ENCODE data around the gene GPX5.

GPX5 gene, protein sequence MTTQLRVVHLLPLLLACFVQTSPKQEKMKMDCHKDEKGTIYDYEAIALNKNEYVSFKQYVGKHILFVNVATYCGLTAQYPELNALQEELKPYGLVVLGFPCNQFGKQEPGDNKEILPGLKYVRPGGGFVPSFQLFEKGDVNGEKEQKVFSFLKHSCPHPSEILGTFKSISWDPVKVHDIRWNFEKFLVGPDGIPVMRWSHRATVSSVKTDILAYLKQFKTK
- total RNA-seq, result 0 to 0.11 (median 0) reads per million in 9 experiments

DNA sequence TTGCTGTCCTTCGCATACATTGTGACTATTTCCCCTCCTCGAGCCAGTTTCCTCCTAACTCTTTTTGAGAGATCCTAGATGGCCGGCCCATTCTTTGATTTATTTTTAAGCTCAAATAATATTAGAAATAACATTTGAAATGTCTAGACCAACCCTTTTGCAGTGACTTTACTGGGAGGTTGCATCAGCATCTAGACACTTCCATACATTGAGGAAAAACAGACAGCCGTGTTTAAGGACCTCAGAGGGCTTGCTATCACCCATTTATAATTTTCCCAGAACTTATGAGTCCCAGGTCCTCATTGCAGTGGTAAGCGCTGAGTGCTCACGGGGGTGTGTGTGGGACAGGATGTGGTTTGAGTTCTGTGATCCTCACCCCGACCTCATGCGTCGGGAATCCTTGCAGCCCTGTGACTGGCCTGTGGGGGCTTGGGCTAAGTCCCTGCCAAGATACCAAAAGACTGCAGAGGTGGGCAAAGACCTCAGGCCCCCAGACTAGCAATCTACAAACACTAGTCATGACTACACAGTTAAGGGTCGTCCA, at the start of gene GPX5:
GPX5 (plus strand) TSS at position 386 of the 544 bp plus-strand sequence; CDS start at position 519, 133 bp downstream.
- ATAC-seq (replicated peaks), result no peak
- Mint-ChIP-seq H3K27ac (no peak within 1 kb of the TSS), H3K4me1 (ENCODE audit: low read depth in 2 of 2) (peaks cover 0 to 4% of the 10 kb centered on the region in 2 donors), H3K4me3 (no peak within 1 kb of the TSS), H3K9me3 (no peaks in the 10 kb centered on the region), H3K36me3 (ENCODE audit: insufficient read depth) (no peaks in the 10 kb centered on the region), H3K27me3 (peaks cover 74 to 89% of the 10 kb centered on the region in 2 donors)
- DNase-seq, result no peak

DNA sequence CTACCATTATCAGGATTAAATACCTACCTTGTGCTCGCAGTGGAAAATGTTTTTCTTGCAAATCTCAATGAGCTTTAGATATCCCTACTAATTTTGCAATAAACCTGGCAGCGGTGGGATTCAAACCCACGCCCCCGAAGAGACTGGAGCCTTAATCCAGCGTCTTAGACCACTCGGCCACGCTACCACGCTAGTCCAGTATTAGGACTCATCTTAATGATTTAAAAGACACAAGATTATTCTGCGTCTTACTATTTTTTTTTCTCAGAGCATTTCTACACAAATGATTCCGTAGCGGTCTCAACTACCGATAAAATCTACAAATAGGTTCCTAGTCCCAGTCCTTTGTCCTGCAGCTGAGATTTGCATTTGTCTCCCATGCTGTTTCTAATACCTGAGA, 47.2 kb upstream of the GPX5 start:
- Mint-ChIP-seq H3K36me3 (ENCODE audit: insufficient read depth) (no peaks in the 10 kb centered on the region), H3K9me3 (no peaks in the 10 kb centered on the region), H3K4me3 (no peak overlapping the region), H3K27me3 (peaks cover 72 to 78% of the 10 kb centered on the region in 2 donors), H3K4me1 (ENCODE audit: low read depth in 2 of 2) (peaks cover 0 to 3% of the 10 kb centered on the region in 2 donors), H3K27ac (no peak overlapping the region)
- DNase-seq (no peak), ATAC-seq (replicated peaks) (no peak)

DNA sequence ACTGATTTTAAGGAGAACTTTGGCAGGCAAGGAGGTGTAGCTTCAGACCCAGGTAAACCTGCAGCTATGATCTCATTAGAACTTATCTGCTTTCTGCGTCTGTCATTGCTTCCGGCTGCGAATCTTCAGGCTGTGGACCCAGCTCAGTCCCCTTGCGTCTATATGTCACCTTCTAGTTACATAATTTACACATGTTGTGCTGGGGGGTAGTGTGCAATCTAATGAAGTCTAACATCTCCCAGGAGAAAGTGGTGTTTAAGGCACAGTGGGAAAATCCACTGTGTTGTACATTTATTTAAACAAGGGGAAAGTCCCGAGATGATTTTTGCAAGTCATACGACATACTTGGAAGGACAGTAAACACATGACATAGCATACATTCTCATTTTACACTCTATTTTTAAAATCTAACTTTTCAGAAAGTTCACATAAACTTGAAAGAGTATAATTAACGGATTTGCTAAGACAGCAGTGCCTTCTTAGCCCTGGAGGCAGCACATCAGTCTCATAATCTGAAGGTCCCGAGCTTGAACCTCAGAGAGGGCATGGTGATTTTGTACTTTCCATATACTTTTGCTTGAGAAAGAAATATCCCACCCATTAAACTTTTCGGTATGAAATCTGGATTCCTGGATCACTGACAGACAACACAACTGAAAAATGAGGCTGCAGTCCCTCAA, 45.3 kb upstream of the GPX5 start:
- no peak for ATAC-seq (replicated peaks)
- Mint-ChIP-seq H3K27ac (no peak overlapping the region), H3K36me3 (ENCODE audit: insufficient read depth) (no peaks in the 10 kb centered on the region), H3K4me3 (no peak overlapping the region), H3K4me1 (ENCODE audit: low read depth in 2 of 2) (peaks cover 0 to 3% of the 10 kb centered on the region in 2 donors), H3K9me3 (peaks cover 0 to 3% of the 10 kb centered on the region in 2 donors), H3K27me3 (peaks cover 69 to 80% of the 10 kb centered on the region in 2 donors)
- DNase-seq, result no peak

DNA sequence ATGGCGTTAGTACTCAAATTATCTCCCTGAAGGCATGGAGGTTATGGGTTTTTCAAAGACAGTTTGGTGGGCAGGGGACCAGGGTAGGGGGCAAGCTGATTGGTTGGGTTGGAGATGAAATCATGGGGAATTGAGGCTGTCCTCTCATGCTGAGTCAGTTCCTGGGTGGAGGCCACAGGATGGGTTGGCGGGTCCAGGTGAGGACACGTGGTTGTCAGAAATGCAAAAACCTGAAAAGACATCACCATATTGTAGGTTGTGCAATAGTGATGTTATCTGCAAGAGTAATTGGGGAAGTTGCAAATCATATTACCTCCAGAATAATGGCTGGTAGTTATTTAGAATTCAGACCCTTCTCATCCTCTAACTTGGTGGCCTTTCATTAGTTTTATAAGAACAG, 40.2 kb upstream of the GPX5 start:
- Mint-ChIP-seq H3K36me3 (ENCODE audit: insufficient read depth) (peaks cover 9% of the 10 kb centered on the region), H3K4me3 (no peak overlapping the region), H3K27ac (no peak overlapping the region), H3K4me1 (ENCODE audit: low read depth in 2 of 2) (peaks cover 9% of the 10 kb centered on the region in 2 donors), H3K9me3 (peaks cover 0 to 4% of the 10 kb centered on the region in 2 donors), H3K27me3 (peaks cover 80 to 84% of the 10 kb centered on the region in 2 donors)
- DNase-seq, result no peak
- ATAC-seq (replicated peaks), result no peak

DNA sequence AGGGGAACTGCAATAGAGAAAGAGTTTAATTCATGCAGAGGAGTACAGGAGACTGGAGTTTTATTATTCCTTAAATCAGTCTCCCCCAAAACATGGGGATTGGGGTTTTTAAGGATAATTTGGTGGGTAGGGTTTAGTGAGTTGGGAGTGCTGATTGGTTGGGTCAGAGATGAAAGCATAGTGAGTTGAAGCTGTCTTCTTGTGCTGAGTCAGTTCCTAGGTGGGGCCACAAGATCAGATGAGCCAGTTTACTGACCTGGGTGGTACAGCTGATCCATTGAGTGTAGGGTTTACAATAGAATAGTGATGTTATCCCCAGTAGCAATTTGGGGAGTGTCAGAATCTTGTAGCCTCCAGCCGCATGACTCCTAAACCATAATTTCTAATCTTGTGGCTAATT, 39.1 kb upstream of the GPX5 start:
- no peak overlapping the region for H3K27ac Mint-ChIP-seq
- DNase-seq (no peak), ATAC-seq (replicated peaks) (no peak)
- peaks cover 9 to 10% of the 10 kb centered on the region in 2 donors for H3K4me1 Mint-ChIP-seq (ENCODE audit: low read depth in 2 of 2)
- H3K27me3 Mint-ChIP-seq, result peaks cover 75 to 86% of the 10 kb centered on the region in 2 donors
- H3K36me3 Mint-ChIP-seq (ENCODE audit: insufficient read depth), result peaks cover 9% of the 10 kb centered on the region
- peaks cover 0 to 4% of the 10 kb centered on the region in 2 donors for H3K9me3 Mint-ChIP-seq
- no peak overlapping the region for H3K4me3 Mint-ChIP-seq

DNA sequence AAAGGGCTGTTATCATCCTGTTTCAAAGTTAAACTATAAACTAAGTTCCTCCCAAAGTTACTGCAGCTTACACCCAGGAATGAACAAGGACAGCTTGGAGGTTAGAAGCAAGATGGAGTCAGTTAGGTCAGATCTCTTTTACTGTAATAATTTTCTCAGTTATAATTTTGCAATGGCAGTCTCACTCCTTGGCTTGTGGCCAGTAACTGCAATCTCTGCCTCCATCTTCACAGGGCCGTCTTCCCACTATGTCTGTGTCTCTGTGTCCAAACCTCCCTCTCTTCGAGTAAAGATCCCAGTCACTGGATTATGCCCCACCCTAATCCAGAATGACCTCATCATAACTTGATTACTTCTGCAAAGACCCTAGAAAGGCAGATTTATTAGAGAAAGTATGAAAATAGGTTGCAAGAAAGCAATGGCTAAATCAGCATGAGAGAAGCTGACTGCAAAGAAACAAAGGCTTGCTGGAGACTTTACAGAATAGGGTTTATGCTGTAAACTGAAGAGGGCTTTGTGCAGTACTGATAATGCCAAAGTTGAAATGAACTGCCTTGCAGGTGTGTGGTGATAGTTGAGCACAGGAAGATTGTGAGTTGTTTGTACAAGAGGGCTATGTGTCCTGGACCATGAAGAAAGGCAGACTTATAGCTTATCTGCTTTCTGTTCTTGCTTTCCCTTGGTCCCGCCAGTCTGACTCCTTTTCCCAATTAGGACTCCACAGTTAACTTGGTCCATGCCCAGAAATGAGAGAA, 38.5 kb upstream of the GPX5 start:
- DNase-seq (no peak), ATAC-seq (replicated peaks) (no peak)
- no peak overlapping the region for H3K27ac Mint-ChIP-seq
- no peak overlapping the region for H3K4me3 Mint-ChIP-seq
- peaks cover 75 to 86% of the 10 kb centered on the region in 2 donors for H3K27me3 Mint-ChIP-seq
- H3K36me3 Mint-ChIP-seq (ENCODE audit: insufficient read depth), result peaks cover 12% of the 10 kb centered on the region
- peaks cover 9 to 10% of the 10 kb centered on the region in 2 donors for H3K4me1 Mint-ChIP-seq (ENCODE audit: low read depth in 2 of 2)
- peaks cover 0 to 4% of the 10 kb centered on the region in 2 donors for H3K9me3 Mint-ChIP-seq

DNA sequence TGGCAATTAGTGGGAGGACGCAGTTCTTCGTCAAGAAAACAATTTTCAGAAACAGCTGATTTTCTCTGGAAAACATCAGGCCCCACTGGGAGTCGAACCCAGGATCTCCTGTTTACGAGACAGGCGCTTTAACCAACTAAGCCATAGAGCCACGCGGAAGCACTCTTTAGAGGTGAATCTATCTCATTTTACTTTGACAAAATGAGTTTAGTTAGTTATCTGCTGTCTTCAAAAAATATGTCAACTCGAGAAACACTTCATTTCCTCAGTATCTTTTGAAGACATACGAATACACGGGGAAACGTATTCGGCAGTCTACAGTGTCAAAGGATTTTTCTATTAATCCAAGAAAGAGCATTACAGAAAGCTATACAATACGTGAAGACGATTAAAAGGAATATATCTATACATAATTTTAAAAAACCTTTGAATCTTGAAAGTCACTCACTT, 36.7 kb upstream of the GPX5 start:
- no peak for ATAC-seq (replicated peaks)

DNA sequence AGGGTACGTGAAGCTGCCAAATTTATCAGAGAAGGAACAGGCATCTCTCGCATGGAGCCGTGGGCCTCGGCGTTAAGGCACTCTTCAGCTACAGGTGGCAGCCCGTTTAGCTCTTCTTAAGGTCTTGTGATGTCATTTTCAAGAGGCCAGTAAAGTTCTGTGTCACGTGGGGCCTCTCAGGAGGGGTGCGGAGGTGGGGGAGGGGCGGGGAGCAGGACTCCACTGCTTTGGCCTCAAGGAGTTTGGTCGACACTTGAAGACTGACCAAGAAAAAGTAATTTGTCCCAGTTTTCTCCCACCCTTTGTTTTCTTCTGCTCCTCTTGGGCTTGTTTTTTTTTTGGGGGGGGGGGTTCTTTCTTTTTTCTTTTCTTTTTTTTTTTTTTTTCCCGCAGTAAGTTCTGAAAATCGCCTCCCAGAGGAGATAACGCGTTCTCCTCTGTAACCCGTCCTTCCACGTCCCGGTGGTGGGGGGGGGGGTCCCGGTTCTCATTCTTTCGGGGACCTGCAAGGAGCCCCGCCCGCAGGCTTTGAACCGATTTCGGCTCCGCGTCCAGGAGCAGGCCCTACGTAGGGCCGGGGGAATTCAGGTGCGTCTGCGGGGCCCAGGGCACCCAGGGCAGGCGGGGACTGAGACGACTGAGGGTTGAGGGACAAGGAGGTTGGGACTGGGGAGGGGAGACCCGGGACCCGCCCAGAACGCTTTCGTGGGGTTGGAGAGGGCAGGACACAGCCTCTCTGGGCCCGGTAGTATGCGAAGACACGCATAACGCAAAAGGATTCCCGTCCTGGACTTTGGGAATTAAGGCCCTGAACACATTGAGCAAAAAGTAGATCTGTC, 36.1 kb upstream of the GPX5 start:
- peaks cover 0 to 4% of the 10 kb centered on the region in 2 donors for H3K9me3 Mint-ChIP-seq

More for the DNA sequence above, 36.7 kb upstream of the GPX5 start:
- DNase-seq, result no peak
- H3K27me3 Mint-ChIP-seq, result peaks cover 75 to 94% of the 10 kb centered on the region in 2 donors
- peak overlapping the region; percentile 42 to 72 for H3K4me3 Mint-ChIP-seq
- peak overlapping the region in 1 of 2 donors; percentile 85 for H3K27ac Mint-ChIP-seq
- peaks cover 12% of the 10 kb centered on the region for H3K36me3 Mint-ChIP-seq (ENCODE audit: insufficient read depth)
- H3K4me1 Mint-ChIP-seq (ENCODE audit: low read depth in 2 of 2), result peaks cover 9 to 10% of the 10 kb centered on the region in 2 donors
- peaks cover 0 to 4% of the 10 kb centered on the region in 2 donors for H3K9me3 Mint-ChIP-seq

DNA sequence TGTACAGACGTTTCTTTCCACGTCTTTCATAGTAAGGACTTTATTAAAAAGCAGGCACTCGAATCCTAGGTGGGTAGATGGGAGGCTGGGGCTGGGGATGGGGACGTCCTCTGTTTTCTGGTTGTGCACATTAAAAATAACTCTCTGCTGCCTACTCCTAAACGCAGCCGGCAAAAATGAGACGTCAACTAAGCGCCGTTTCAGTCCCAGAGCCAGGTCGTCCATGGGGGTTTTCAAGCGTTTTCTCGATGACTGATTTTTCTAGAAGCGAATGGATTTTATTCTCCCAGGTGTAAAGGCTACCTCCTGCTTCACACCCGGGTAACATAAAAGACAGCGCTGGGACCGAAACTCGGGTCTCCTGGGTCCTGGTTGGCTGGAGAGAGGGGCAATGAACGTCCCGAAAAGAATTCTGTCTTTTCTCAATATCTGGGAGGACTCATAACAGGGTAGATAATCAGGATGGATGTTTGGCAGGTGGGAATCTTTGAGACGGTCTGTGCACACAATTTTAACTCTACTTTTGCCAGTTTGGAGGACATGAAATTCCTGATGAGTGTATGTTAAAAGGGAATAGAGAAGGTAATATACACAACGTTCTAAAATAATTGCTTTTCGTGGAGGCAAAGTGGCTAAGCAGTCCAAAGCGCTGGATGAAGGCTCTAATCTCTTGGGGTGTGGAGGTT, 35.3 kb upstream of the GPX5 start:
- Mint-ChIP-seq H3K27me3 (peaks cover 68 to 92% of the 10 kb centered on the region in 2 donors), H3K27ac (no peak overlapping the region), H3K9me3 (peaks cover 0 to 2% of the 10 kb centered on the region in 2 donors), H3K4me1 (ENCODE audit: low read depth in 2 of 2) (peaks cover 9 to 10% of the 10 kb centered on the region in 2 donors), H3K36me3 (ENCODE audit: insufficient read depth) (peaks cover 12% of the 10 kb centered on the region), H3K4me3 (peak overlapping the region; percentile 42 to 72)
- ATAC-seq (replicated peaks) (no peak), DNase-seq (no peak)

More for the DNA sequence above, 36.1 kb upstream of the GPX5 start:
- DNase-seq, result no peak
- ATAC-seq (replicated peaks), result peak; percentile 45
- peaks cover 75 to 94% of the 10 kb centered on the region in 2 donors for H3K27me3 Mint-ChIP-seq
- peaks cover 12% of the 10 kb centered on the region for H3K36me3 Mint-ChIP-seq (ENCODE audit: insufficient read depth)
- H3K27ac Mint-ChIP-seq, result peak overlapping the region in 1 of 2 donors; percentile 85
- H3K4me3 Mint-ChIP-seq, result peak overlapping the region; percentile 42 to 72
- H3K4me1 Mint-ChIP-seq (ENCODE audit: low read depth in 2 of 2), result peaks cover 9 to 10% of the 10 kb centered on the region in 2 donors

DNA sequence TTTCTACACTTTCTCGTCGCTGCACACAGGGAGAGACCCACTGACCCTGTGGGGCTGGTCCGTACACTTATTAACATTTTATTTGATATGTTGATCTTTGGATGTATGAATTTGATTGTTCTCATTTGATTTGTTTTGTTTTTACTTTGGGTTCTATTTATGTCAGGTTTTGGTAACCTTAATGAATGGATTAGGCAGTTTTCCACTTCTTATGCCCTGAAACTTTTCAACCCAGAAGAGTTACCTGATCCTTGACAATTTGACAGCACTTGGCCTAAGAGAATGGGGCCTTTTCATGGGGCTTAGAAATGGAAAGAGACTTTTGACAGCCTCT, 33.7 kb upstream of the GPX5 start:
- Mint-ChIP-seq H3K4me3 (no peak overlapping the region), H3K27me3 (peaks cover 71 to 89% of the 10 kb centered on the region in 2 donors), H3K9me3 (no peaks in the 10 kb centered on the region), H3K4me1 (ENCODE audit: low read depth in 2 of 2) (peaks cover 9 to 10% of the 10 kb centered on the region in 2 donors), H3K36me3 (ENCODE audit: insufficient read depth) (peaks cover 12% of the 10 kb centered on the region), H3K27ac (no peak overlapping the region)
- DNase-seq (no peak), ATAC-seq (replicated peaks) (no peak)

DNA sequence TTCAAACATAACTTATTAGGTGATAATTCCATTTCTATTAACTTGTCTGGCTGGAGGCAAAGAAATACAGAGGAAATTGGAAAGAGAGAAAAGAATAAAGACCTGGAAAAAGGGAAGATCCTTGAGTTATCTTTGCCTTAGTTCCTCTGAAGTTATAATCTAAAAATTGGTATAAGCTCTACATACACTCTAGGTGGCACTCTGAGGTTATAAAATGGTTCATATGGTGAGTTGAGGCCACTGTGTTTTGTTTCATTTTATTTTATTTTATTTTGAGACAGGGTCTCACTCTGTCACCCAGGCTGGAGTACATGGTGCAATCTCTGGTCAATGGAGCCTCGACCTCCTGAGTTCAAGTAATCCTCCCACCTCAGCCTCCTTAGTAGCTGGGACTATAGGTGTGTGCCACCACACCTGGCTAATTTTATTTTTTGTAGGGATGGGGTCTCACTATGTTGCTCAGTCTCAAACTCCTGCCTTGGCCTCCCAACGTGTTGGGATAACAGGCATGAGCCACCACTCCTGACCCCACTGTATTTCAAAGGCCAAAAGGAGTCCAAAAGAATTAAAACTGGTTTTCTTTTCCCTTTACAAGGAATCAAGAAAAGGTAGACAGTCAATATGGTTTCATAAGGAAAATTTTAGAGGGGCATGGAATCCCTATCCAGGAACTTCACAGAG, 29.4 kb upstream of the GPX5 start:
- Mint-ChIP-seq H3K27me3 (peaks cover 58 to 75% of the 10 kb centered on the region in 2 donors), H3K27ac (no peak overlapping the region), H3K4me3 (no peak overlapping the region), H3K4me1 (ENCODE audit: low read depth in 2 of 2) (no peaks in the 10 kb centered on the region), H3K36me3 (ENCODE audit: insufficient read depth) (peaks cover 3% of the 10 kb centered on the region), H3K9me3 (no peaks in the 10 kb centered on the region)
- DNase-seq (no peak), ATAC-seq (replicated peaks) (no peak)

DNA sequence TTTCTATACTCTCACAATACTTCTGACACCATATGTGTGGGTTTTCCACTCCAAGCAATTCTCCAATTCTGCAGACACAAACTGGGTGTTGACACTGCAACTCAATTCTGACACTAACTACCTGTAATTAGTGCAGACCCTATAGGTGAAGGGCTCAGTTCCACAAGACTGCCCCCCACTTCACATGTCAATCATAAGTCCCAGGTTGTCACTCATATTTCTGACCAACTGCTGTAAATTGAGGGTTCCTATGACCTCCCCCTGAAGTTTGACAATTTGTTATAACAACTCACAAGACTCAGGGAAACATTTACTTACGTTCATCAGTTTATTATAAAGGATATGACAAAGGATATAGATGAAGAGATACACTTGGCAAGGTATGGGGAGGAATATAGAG, 28.4 kb upstream of the GPX5 start:
- no peak overlapping the region for H3K4me3 Mint-ChIP-seq
- H3K27me3 Mint-ChIP-seq, result peaks cover 48 to 64% of the 10 kb centered on the region in 2 donors
- DNase-seq, result no peak
- no peaks in the 10 kb centered on the region for H3K4me1 Mint-ChIP-seq (ENCODE audit: low read depth in 2 of 2)
- H3K27ac Mint-ChIP-seq, result no peak overlapping the region
- no peak for ATAC-seq (replicated peaks)
- no peaks in the 10 kb centered on the region for H3K36me3 Mint-ChIP-seq (ENCODE audit: insufficient read depth)
- H3K9me3 Mint-ChIP-seq, result no peaks in the 10 kb centered on the region
